ENCODE results near the gene YKT6. TPM values are rescaled to one million over a fixed set of nuclear protein-coding genes. Genes with fewer than 3 reads are reported as not detected.

YKT6 gene
- total RNA-seq, 4 donors from 2014 or later, result 48.3 to 75.8 (median 54.4) TPM

- TF ChIP-seq, protein P1, sequence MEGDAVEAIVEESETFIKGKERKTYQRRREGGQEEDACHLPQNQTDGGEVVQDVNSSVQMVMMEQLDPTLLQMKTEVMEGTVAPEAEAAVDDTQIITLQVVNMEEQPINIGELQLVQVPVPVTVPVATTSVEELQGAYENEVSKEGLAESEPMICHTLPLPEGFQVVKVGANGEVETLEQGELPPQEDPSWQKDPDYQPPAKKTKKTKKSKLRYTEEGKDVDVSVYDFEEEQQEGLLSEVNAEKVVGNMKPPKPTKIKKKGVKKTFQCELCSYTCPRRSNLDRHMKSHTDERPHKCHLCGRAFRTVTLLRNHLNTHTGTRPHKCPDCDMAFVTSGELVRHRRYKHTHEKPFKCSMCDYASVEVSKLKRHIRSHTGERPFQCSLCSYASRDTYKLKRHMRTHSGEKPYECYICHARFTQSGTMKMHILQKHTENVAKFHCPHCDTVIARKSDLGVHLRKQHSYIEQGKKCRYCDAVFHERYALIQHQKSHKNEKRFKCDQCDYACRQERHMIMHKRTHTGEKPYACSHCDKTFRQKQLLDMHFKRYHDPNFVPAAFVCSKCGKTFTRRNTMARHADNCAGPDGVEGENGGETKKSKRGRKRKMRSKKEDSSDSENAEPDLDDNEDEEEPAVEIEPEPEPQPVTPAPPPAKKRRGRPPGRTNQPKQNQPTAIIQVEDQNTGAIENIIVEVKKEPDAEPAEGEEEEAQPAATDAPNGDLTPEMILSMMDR (IDR thresholded peaks at IDR 0.05), result no peak
- DNase-seq (ENCODE audit: low spot score) (no peak), ATAC-seq (ENCODE audit: low FRiP score) (no peak)
These were observed 57.0 kb downstream of the YKT6 start for GRCh38 chr7:44257618-44258422.

DNA sequence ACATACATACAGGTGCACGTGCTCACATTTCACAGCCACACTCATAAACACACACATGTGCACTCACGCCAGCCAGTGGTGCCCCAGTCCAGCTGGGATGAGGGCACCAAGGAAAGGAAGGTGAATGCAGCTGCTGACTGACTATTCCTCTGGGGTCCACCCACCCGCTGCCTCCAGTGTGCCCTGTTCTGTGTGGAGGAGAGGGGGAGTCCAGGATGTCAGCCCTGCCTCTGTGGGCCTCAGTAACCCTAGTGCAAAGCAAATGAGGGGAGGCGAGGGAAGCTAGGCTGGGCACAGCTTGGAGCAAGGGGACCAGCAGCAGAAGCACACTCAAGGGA, 57.6 kb downstream of the YKT6 start:
- DNase-seq (ENCODE audit: low spot score) (no peak), ATAC-seq (ENCODE audit: low FRiP score) (no peak)
- TF ChIP-seq, protein P1 (IDR thresholded peaks at IDR 0.05), result no peak

DNA sequence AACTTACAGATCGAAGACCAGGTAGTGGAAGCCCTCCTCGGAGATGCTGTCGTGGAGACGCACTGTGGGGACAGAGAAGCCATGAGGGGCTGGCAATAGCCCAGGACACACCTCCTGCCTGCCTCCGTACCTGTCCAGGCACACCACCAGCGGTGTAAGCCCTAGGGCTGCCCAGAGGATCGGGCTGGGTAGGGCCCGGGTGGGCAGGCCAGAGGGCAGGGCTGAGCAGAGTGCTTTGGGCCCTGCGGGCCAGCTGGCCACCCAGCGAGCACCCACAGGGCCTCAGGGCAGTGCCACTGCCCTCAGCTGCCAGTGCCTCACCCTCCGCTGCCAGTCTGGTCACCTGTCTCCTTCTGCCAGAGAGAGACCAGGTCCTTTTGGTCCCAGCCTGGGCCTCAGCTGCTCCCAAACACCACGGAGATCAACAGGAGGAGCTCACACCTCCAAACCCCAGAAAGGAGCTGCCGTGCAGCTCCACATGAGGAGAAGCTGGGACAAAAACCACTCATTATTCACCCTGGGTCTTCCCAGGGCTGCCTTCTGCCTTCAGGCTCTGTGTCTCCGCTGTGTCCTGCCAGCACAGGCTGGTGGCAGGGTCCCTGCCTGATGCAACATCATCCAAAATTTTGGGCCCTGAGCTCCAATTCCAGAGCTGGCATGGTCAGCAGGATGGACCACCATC, 58.2 kb downstream of the YKT6 start:
- DNase-seq (ENCODE audit: low spot score), result no peak
- TF ChIP-seq, protein P1 (IDR thresholded peaks at IDR 0.05), result no peak
- ATAC-seq (ENCODE audit: low FRiP score), result no peak

DNA sequence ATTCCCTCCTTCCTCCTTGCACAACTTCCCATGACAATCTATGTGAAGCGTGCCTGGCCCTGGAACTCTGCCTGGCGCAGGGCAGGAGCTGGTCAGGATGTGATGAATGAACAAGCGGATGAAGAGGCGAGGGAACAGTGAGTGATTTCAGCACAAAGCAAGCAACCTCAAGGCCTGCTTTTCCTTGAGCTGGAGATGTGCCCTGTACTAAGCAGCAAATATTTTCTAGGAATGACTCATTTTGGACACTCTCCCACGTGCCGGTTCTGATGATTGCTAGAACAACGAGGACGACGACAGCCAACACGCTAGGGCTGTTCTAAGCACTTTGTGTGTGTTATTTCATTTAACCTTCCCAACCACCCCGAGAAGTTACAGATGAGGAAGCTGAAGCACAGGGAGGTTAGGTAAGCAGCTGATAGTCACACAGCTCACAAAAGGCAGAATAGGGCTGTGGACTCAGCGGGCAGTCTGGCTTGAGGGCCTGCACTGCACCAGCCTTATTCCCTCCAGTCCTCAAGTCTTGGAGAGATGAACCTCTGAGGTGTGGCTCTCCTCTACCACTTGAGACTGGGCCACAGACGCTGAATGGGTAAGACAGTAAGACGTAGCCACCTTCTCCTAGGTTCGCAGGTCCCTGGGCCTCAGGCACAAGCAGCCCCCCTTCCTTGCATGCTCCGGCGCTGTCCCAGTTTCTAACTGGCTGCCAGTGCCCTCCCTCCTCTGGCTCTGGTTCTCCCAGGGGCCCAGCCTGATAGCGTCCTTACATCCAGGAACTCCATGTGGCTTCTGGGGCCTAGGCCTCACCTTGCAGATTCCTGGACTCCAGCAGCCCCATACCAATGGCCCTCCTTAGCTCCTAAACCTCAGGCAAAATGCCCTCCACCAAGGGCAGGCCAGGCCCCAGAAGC, 59.0 kb downstream of the YKT6 start:
- peak; percentile 83 for ATAC-seq (ENCODE audit: low FRiP score)
- TF ChIP-seq, protein P1 (IDR thresholded peaks at IDR 0.05), result no peak
- no peak for DNase-seq (ENCODE audit: low spot score)

DNA sequence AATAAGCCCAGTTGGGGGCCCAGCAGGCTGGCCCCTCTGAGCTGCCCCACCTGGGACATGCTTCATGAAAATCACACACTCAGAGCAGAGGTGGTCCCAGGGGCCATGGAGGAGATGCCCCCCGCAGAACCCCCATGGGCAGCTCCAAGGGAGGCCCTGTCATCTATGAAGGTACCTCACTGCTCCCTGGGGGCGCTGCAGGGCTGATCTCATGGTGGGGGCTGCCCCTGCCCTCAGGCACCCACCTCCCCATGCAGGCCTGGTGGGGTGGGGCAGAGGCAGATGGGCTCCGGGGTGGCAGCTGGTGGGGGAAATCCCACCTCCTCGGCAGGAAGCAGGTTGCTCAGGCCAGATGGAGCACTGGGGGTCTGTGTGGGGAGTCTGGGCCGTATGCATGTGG, 60.5 kb downstream of the YKT6 start:
- TF ChIP-seq, protein P1 (IDR thresholded peaks at IDR 0.05), result no peak
- no peak for ATAC-seq (ENCODE audit: low FRiP score)
- no peak for DNase-seq (ENCODE audit: low spot score)

DNA sequence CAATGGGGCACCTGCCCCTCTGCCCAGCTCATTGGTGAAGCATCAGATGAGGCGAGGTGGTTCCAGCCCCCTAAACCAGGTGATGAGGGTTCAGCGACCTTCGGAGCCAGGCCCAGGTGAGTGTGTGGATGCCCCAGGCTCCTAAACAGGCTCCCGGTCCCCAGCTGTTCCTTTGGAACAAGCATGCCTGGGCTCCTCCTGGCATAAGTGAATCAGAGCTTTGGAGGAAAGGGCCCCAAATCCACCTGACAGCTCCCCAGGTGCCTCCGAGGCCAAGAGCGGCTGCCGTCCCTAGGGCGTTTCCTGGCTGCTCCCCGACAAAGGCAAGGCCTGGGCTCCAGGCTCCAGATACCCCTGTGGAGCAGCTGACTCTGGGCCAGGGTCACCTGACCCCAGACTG, 61.3 kb downstream of the YKT6 start:
- ATAC-seq (ENCODE audit: low FRiP score) (no peak), DNase-seq (ENCODE audit: low spot score) (no peak)
- TF ChIP-seq, protein P1 (IDR thresholded peaks at IDR 0.05), result no peak
